NCI-H2107 treated with DMSO at 0.1 percent for 48 hours (cell line): ENCODE data around the gene MKKS.

Experiments
- DNase-seq: peaks from one replicate; lab custom pipeline; 2025; ENCODE audit not compliant: unreplicated experiment; lab: John Stamatoyannopoulos, UW

Gene MKKS

GRCh38 chr20:10370091-10370887 is 63.7 kb downstream of the MKKS start:
- DNase-seq, result no peak

DNA sequence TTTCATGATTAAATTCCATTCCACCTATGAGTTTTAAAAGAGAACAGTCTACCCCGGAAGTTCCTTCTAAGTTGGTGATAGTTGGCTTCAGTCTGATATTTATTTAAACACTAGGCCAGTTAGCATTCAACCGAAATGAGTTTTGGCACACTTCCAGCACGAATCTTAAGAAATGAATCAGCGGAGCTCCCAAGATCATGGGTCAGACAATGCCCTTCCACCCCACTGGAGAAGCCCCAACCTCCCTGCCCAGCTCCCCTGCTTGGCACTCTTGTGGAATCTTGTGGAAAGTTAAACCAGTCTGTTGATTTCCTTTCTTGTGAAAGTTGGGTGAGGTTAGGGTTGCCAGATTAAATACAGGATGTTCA is 64.3 kb downstream of the MKKS start:
- no peak for DNase-seq

DNA sequence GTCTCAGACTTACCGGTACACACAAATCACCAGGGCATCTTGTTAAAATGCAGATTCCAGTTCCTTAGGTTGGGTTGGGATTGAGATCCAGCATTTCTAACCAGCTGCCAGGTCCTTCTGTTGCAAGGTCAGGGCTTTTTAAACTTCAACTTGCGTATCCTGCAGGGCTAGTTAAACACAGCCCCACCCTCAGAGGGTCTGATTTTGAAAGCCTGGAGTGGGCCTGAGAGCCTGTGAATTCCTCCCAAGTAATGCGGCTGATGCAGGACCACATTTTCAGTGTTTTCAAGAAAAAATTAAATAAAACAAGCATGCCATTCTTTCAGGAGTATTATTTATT is 65.3 kb downstream of the MKKS start:
- no peak for DNase-seq

- no peak for DNase-seq
Observed at GRCh38 chr20:10367943-10368701, 65.9 kb downstream of the MKKS start.

GRCh38 chr20:10367693-10367942 is 66.4 kb downstream of the MKKS start:
- DNase-seq, result no peak

DNA sequence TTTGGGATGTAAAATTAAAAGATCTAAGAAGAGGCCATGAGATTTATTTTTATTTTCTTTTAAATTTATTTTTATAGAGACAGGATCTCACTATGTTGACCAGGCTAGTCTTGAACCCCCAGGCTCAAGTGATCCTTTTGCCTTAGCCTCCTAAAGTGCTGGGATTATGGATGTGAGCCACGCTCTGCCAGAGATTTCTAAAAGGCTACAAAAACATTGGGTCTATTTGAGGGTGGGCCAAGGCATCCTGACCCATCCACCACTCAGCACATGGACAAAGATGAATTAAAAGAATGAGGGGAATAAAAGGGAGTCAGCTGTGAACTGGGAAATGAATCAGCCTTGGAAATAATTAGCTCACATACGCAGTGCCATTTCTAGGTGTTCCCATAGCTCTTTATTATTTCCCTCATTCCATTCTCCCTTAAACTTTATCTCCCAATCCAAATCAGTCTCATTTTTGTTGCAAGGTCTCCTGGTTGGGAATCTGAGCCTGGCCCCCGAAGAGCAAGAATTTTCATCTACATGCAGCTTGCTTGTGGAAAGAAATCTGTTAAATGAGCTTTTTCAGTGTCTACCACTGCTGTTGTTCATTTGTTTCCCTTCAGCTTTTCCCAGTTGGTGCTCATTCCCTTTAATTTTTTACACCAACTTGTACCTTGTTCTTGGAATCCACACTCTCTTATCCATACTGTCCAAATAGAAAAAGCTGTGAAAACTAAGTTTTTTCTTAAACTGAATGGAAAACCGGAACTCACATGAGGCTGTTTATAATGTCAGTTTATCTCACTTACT is 66.9 kb downstream of the MKKS start:
- DNase-seq, result no peak

- no peak for DNase-seq
Observed at GRCh38 chr20:10362674-10363073, 71.3 kb downstream of the MKKS start.

- no peak for DNase-seq
Observed at GRCh38 chr20:10360878-10361277, 73.1 kb downstream of the MKKS start.

- DNase-seq, result no peak
Observed at GRCh38 chr20:10359621-10360040, 74.4 kb downstream of the MKKS start.

DNA sequence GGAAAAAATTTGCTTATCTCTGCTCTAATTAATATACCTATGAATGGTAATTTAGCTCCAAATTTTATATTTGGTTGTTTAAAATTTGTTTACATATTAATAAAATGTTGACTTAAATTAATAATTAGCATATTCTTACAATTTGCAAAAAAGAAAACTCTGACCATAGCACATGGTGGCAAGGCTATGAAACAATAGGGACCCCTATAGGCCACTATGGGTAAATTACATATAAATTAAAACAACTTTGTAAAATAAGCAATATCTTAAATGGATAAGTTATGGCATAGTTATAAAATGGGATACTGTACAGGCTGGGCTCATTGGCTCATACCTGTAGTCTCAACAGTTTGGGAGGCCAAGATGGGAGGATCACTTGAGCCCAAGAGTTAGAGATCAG is 76.0 kb downstream of the MKKS start:
- no peak for DNase-seq

DNA sequence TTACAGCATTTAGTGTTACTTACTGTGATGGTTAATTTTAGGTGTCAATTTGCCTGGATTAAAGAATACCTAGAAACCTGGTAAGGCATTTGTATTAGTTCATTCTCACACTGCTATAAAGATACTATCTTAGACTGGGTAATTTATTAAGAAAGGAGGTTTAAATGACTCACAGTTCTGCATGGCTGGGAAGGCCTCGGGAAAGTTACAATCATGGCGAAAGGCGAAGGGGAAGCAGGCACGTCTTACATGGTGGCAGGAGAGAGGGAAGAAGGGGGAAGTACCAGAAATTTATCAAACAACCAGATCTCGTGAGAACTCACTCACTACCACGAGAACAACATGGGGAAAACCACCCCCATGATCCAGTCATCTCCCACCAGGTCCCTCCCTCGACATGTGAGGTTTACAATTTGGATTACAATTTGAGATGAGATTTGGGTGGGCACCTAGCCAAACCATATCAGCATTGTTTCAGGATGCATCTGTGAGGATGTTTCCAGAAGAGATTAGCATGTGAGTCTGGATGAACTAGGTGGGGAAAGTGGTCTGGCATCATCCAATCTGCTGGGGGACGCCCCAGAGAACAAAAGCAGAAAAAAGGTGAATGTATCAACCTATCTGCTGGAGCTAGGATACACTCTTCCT is 76.8 kb downstream of the MKKS start:
- no peak for DNase-seq

DNA sequence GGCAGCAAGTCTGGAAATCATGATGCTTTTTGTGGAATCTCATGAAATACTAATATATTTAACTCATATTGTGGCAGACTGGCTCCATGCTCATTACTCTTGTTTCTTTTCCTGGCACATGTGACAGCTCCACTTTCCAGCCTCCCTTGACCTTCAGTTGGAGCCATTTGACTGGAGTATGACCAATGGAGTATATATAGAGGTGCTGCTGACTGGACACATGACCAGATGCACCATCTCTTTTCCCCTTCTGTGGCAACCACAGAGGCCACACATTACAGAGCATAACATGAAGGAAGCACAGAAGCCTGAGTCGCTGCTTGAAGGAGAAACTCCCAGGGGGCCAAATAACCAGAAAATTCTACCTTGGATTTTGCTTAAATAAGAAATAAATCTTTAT is 77.4 kb downstream of the MKKS start:
- DNase-seq, result no peak

GRCh38 chr20:10352934-10353824 is 80.8 kb downstream of the MKKS start:
- no peak for DNase-seq
